ENCODE results near the gene BCO1.
A peak's percentile ranks its signal among the peaks of the same experiment; 100 is the strongest.

Gene BCO1

DNA sequence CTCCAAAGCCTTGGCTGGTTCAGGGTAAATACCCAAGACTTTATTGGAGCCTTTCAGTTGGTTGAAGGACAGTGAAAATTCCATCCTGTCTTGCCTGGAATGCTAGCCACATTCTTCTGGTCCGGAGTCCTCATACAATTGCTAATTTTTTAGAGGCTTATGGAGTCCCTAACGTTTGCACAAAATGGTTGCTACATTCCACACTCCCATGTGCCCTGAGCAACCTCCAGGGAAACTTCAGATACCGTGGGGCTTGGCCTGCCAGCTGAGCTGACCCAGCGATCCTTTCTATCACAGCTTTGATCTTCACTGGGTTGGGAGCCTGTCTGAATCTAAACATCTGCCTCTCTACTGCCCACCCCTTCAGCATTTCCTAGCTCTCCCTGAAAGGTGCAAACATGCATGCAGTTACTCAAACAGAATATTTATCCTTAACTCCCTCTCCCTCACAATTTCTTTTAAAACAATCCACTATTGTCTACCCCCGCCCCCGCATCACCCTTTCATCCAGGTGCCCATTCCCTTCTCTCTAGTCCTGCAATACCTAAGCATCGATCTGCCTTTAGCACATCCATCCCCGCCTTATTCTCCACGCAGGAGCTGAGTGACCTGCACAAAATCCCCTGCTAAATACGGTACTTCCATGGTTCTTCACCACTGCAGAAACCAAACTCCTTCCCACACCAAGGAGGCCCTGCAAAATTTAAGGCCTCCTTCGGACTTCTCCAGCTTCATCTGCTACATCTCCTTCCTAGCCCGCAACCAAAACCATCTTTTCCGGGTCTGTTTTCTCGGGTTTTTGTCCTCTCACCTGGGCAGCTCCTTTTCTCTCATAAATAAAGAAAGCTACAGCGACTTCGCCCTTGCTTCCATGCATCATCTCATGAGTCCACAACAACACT is 75.5 kb downstream of the BCO1 start:
- H3K4me3 ChIP-seq (ENCODE audit: low read length): peak overlapping the region; percentile 91
- TF ChIP-seq ZNF274 (IDR thresholded peaks at IDR 0.05; ENCODE audit: low read depth, low read length): no peak

GRCh38 chr16:81314603-81315270 is 76.2 kb downstream of the BCO1 start, which contains the start of gene GAN:
GAN (plus strand) TSS chr16:81314962; CDS start chr16:81315114, 152 bp downstream.
- no peak for TF ChIP-seq ZNF274 (IDR thresholded peaks at IDR 0.05; ENCODE audit: low read depth, low read length)
- peak within 1 kb of the TSS; percentile 91 for H3K4me3 ChIP-seq (ENCODE audit: low read length)

DNA sequence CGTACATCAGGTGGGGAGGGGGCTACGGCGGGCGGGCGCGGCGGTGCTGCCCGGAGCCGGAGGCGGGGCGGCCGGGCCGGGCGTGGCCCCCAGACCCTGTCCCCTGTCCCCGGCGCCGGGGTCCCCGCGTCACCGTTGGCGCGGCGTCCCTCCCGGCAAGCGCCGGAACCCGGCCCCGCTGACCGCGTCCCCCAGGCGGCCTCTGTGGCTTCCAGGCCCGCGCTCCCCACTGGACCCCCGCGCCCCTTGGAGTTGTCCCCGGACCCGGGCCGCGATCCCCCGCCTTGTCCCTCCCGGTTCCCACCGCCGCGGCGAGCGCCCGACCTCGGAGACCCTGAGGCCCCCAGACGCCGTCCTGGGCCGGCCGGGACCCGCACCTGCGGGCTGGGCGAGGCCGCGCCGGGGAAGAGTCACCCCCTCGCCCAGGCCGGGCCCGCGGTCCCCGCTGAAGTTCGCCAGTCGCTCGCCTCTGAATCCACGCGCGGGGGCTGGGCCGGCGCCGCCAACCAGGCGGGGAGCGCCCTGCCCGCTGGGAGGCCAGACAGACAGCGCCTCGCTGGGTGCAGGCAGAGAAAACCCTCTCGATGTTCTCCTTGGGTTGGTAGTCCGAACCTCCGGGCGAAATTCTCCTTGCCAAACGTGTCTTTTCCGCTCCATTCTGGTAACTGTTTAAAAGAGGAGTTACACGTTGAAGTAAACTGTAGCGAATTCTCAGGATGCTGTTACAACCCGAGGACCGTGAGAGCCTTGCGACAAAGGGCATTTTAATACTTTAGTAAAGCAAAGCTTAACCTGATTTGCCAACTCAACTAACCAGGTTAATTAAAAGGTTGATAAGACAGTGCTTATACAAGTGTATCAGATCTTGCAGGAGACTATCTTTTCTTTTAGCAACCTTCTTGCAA is 77.0 kb downstream of the BCO1 start:
- TF ChIP-seq ZNF274 (IDR thresholded peaks at IDR 0.05; ENCODE audit: low read depth, low read length): no peak
- H3K4me3 ChIP-seq (ENCODE audit: low read length): peak overlapping the region; percentile 91

DNA sequence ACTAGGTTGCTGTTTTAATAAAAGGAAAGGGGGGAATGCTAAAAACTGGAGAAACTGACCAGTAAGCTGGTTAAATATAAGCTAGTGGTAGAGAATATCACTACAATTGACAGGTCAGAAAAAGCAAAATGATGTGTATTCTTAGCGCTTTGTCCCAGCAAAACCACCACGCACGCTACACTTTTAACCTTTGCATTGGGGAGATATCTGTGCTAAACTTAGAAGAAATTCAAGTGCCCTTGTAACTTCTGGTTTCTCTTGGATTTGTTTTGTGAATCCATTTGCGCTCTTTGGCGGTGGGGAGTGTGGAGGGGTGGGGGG is 77.6 kb downstream of the BCO1 start:
- H3K4me3 ChIP-seq (ENCODE audit: low read length): peak overlapping the region; percentile 91; the same call in 1 of the 2 replicates
- no peak for TF ChIP-seq ZNF274 (IDR thresholded peaks at IDR 0.05; ENCODE audit: low read depth, low read length)

DNA sequence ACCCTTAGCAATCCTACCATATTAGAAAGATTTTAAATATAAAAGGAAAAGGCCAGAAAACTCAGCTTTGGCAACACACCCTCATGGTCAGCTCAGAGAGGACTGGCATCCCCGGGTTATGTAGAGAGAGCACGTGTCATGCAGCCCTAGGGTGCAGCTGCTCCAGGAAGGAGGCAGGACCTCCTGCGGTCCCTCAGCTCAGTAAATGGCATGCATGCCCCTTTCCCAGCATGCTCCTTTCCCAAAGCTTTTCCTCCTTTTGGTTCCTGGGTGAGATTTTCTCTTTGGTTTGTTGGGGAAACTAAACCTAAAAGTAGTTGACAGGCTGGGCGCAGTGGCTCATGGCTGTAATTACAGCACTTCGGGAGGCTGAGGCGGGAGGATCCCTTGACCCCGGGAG is 80.2 kb downstream of the BCO1 start:
- TF ChIP-seq ZNF274 (IDR thresholded peaks at IDR 0.05; ENCODE audit: low read depth, low read length): no peak
- no peak overlapping the region for H3K4me3 ChIP-seq (ENCODE audit: low read length)

GRCh38 chr16:81319221-81319912 is 80.9 kb downstream of the BCO1 start:
- H3K4me3 ChIP-seq (ENCODE audit: low read length): no peak overlapping the region

GRCh38 chr16:81321039-81321438 is 82.5 kb downstream of the BCO1 start:
- no peak for TF ChIP-seq ZNF274 (IDR thresholded peaks at IDR 0.05; ENCODE audit: low read depth, low read length)
- H3K4me3 ChIP-seq (ENCODE audit: low read length): no peak overlapping the region

More at GRCh38 chr16:81319221-81319912, 80.9 kb downstream of the BCO1 start:
- TF ChIP-seq ZNF274 (IDR thresholded peaks at IDR 0.05; ENCODE audit: low read depth, low read length): no peak

DNA sequence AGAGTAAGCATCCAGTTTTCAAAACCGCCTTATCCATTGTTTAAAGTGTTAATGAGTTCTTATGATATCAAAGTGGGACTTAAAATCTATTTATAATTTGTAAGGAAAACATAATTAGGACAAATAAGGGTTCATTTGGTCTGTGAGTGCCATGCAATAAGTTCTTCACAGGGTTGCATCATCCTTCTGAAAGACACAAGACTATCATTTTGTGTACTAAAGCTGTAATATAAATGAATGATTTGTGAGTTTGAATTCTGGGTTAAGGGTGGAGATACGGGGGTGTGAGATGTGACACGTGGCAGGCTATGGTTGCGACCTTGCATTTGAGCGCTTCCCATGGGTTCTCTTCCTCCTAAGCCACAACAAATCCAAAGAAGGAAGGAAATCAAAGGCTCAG is 83.0 kb downstream of the BCO1 start:
- H3K4me3 ChIP-seq (ENCODE audit: low read length): no peak overlapping the region

GRCh38 chr16:81324808-81325207 is 86.3 kb downstream of the BCO1 start:
- no peak for TF ChIP-seq ZNF274 (IDR thresholded peaks at IDR 0.05; ENCODE audit: low read depth, low read length)
- no peak overlapping the region for H3K4me3 ChIP-seq (ENCODE audit: low read length)

More for the DNA sequence above, 83.0 kb downstream of the BCO1 start:
- no peak for TF ChIP-seq ZNF274 (IDR thresholded peaks at IDR 0.05; ENCODE audit: low read depth, low read length)

GRCh38 chr16:81327011-81327410 is 88.5 kb downstream of the BCO1 start:
- no peak for TF ChIP-seq ZNF274 (IDR thresholded peaks at IDR 0.05; ENCODE audit: low read depth, low read length)
- no peak overlapping the region for H3K4me3 ChIP-seq (ENCODE audit: low read length)

GRCh38 chr16:81327447-81328196 is 89.1 kb downstream of the BCO1 start:
- no peak overlapping the region for H3K4me3 ChIP-seq (ENCODE audit: low read length)
- no peak for TF ChIP-seq ZNF274 (IDR thresholded peaks at IDR 0.05; ENCODE audit: low read depth, low read length)

GRCh38 chr16:81329947-81330346 is 91.5 kb downstream of the BCO1 start:
- TF ChIP-seq ZNF274 (IDR thresholded peaks at IDR 0.05; ENCODE audit: low read depth, low read length): no peak
- no peak overlapping the region for H3K4me3 ChIP-seq (ENCODE audit: low read length)

- no peak overlapping the region for H3K4me3 ChIP-seq (ENCODE audit: low read length)
- TF ChIP-seq ZNF274 (IDR thresholded peaks at IDR 0.05; ENCODE audit: low read depth, low read length): no peak
Measured at GRCh38 chr16:81333356-81333755, 94.9 kb downstream of the BCO1 start.

Measured in GM08714 (cell line).